ENCODE results near the gene LMO4. TPM values are rescaled to one million over a fixed set of nuclear protein-coding genes. Genes with fewer than 3 reads are reported as not detected.
A peak's percentile ranks its signal among the peaks of the same experiment; 100 is the strongest.

The LMO4 gene
- total and polyA plus RNA-seq, 2 of the 13 experiments (the other 11 are each of a cell fraction or from before 2014, with no cell fraction given): 19.3 to 49.9 TPM

GRCh38 chr1:87331365-87332241 is 2.9 kb downstream of the LMO4 start (continued):
- TF ChIP-seq ZNF660 (CRISPR knock-in tag; IDR thresholded peaks at IDR 0.05; ENCODE audit: borderline replicate concordance, low read depth) (no peak), ZNF547 (CRISPR knock-in tag; IDR thresholded peaks at IDR 0.05) (no peak), ZNF879 (CRISPR knock-in tag; IDR thresholded peaks at IDR 0.05) (no peak), ZNF550 (CRISPR knock-in tag; IDR thresholded peaks at IDR 0.05; ENCODE audit: borderline replicate concordance) (no peak), ZNF878 (CRISPR knock-in tag; IDR thresholded peaks at IDR 0.05) (no peak), GPBP1L1 (CRISPR knock-in tag; IDR thresholded peaks at IDR 0.05) (no peak), ZIK1 (CRISPR knock-in tag; IDR thresholded peaks at IDR 0.05; ENCODE audit: borderline replicate concordance, low read depth) (no peak), ZBTB42 (CRISPR knock-in tag; IDR thresholded peaks at IDR 0.05) (no peak), ZNF761 (CRISPR knock-in tag; conservative IDR thresholded peaks at IDR 0.05) (no peak), MXD1 (CRISPR knock-in tag; IDR thresholded peaks at IDR 0.05) (no peak), ZNF572 (CRISPR knock-in tag; IDR thresholded peaks at IDR 0.05) (no peak), GZF1 (CRISPR knock-in tag; IDR thresholded peaks at IDR 0.05) (no peak), MTA3 (CRISPR knock-in tag; IDR thresholded peaks at IDR 0.05) (no peak), ZNF891 (CRISPR knock-in tag; IDR thresholded peaks at IDR 0.05) (peak; percentile 34; the same call in 1 of the 2 replicates), POLR2AphosphoS5 (IDR thresholded peaks at IDR 0.05; ENCODE audit: low read depth, low read length) (no peak), ZNF597 (CRISPR knock-in tag; IDR thresholded peaks at IDR 0.05) (no peak), ZNF768 (CRISPR knock-in tag; IDR thresholded peaks at IDR 0.05) (0 out of 2 replicates have a peak, but pooled peaks have one; percentile 13), HIVEP1 (CRISPR knock-in tag; IDR thresholded peaks at IDR 0.05) (no peak), SKI (IDR thresholded peaks at IDR 0.05; ENCODE audit: partially characterized antibody) (no peak), ARID3A (IDR thresholded peaks at IDR 0.05; ENCODE audit: low read depth, low read length) (no peak), ZNF687 (CRISPR knock-in tag; IDR thresholded peaks at IDR 0.05) (peak; percentile 73)
